Vein endothelial cell (primary cell): ENCODE data around the gene TLE1. TPM values are rescaled to one million over a fixed set of nuclear protein-coding genes. Genes with fewer than 3 reads are reported as not detected.

Experiments used
- small RNA-seq: library from RNA; depleted of rRNA; stranded (forward); fragments of <200 nt; gene quantifications from one replicate; pipeline ENCODE3, GENCODE V24; 2012
- total RNA-seq: library from RNA; depleted of rRNA; stranded (reverse); fragments of >200 nt; gene quantifications from 2 replicates; pipeline ENCODE4 v1.2.3, GENCODE V29; 2012

Gene TLE1
- 85.6 and 89.8 TPM in 2 replicates for total RNA-seq

GRCh38 chr9:81689343-81690175 lies at the start of gene TLE1:
Gene TLE1, minus strand, starts transcription at chr9:81689547. Its CDS starts 1,307 bp downstream, at chr9:81688240.

Small RNAs within 50 kb of the gene (small RNA-seq; reads per million reads assigned to genes)
- not detected for gene RNU6-1035P

Other genes starting within 250 kb of the TLE1 start
- not detected in 2 replicates for gene SPATA31D4, start 238.9 kb upstream of the TLE1 start, total RNA-seq